ENCODE measurements around the gene SBF1. TPM values are rescaled to one million over a fixed set of nuclear protein-coding genes. Genes with fewer than 3 reads are reported as not detected.

Gene SBF1
- total RNA-seq, 1 donor = 75.1 TPM

- no peak for TF ChIP-seq CTCF (IDR thresholded peaks at IDR 0.05; ENCODE audit: insufficient read depth, low read depth, low read length)
- no peak overlapping the region for H3K4me3 ChIP-seq (ENCODE audit: low read depth, low read length)
- DNase-seq (ENCODE audit: low read depth) = no peak
Observed at GRCh38 chr22:50465066-50465930, 9.5 kb downstream of the SBF1 start.

GRCh38 chr22:50464451-50464850 is 10.4 kb downstream of the SBF1 start:
- no peak overlapping the region for H3K4me3 ChIP-seq (ENCODE audit: low read depth, low read length)
- TF ChIP-seq CTCF (IDR thresholded peaks at IDR 0.05; ENCODE audit: insufficient read depth, low read depth, low read length) = no peak
- DNase-seq (ENCODE audit: low read depth) = no peak

- no peak for TF ChIP-seq CTCF (IDR thresholded peaks at IDR 0.05; ENCODE audit: insufficient read depth, low read depth, low read length)
- DNase-seq (ENCODE audit: low read depth) = no peak
- no peak overlapping the region for H3K4me3 ChIP-seq (ENCODE audit: low read depth, low read length)
Observed at GRCh38 chr22:50463188-50463900, 11.5 kb downstream of the SBF1 start.

DNA sequence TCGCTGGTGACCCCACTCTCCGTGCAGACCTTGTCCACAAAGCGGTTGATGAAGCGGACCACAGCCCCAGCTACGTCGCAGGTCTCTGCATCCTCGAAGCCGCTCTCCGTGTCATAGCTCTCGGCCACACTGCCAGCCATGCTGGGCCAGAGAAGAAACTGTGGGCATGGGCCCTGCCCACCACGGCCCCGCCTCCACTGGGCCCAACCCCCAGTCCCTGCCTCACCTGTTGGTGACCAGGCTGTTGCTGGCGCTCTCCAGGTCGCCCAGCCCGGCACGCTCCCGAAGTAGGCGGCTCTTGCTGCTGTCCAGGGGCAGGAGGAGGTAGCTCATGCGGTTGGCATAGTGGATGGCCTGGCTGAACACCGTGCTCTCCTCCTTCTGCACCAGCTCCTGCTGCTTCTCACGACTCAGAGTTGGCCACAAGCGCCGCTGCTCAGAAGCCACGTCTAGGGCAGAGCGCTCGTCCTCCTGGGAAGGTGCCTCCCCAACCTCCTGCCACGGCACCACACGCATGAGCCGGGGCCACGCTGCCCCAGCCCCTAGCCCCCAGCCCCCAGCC is 12.8 kb downstream of the SBF1 start:
- DNase-seq (ENCODE audit: low read depth) = no peak
- H3K4me3 ChIP-seq (ENCODE audit: low read depth, low read length) = no peak overlapping the region
- no peak for TF ChIP-seq CTCF (IDR thresholded peaks at IDR 0.05; ENCODE audit: insufficient read depth, low read depth, low read length)

- no peak for TF ChIP-seq CTCF (IDR thresholded peaks at IDR 0.05; ENCODE audit: insufficient read depth, low read depth, low read length)
- no peak overlapping the region for H3K4me3 ChIP-seq (ENCODE audit: low read depth, low read length)
- DNase-seq (ENCODE audit: low read depth) = no peak
Observed at GRCh38 chr22:50461536-50461935, 13.3 kb downstream of the SBF1 start.

GRCh38 chr22:50460938-50461337 is 13.9 kb downstream of the SBF1 start:
- DNase-seq (ENCODE audit: low read depth) = no peak
- TF ChIP-seq CTCF (IDR thresholded peaks at IDR 0.05; ENCODE audit: insufficient read depth, low read depth, low read length) = no peak

More at GRCh38 chr22:50460938-50461337, 13.9 kb downstream of the SBF1 start:
- no peak overlapping the region for H3K4me3 ChIP-seq (ENCODE audit: low read depth, low read length)
